UCSD-AML1 (cell line): ENCODE measurements around the gene GBA2.

ENCODE experiments used
- DNase-seq: peaks from one replicate; lab custom pipeline; 2025; ENCODE audit not compliant: unreplicated experiment; lab: John Stamatoyannopoulos, UW

The GBA2 gene

DNA sequence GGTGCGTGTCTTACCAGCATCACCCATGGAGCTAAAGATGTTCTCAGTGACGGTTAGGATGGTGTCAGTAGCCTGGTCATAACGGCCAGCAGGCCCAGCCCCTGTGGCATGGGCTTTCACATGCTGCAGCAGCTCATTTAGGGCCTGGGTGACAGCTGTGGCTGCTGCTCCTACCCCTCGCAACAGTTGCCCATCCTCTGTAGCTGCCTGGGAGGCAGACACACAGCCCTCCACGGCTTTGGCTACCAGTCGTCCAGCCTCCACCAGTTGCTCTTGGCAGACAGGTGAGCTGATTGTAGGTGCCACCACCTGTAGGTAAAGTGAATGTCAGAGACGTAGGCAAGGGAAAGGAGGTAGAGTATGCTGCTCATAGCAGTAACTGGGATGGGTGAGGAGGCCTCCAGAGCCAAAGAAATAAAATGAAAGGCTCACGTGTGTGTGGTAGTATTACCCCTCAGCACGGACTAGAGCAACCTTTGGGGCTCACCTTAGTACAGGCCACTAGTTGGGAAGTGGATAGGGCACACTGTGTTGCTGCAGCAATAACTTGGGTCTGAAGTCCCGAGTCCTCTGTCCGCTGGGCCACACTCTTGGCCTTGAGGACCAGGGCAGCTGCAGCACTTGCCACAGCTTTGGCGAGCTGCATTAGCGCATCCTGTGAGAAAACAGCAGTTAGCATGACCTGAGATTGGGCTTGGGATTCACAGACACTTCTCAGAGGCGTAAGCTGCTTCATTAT is 31.7 kb downstream of the GBA2 start:
- no peak for DNase-seq

DNA sequence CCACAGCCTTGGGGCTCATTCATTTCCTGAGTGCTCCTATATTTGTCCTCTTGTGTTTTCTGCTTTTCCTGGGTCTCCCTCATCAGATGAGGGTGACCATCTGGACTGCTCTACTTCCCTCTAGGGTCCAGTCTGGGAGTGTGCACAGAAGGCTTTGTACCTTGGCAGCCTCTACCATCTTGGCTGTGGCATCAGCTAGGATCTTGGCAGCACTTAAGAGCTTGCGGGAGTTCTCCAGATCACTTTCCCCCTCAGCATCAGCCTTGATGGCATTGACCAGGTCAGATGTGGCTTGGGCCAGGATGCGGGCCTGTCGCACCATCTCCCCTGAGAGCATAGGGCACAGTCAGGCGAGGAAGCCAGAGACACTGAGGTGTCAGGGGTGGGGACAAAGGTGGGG is 32.8 kb downstream of the GBA2 start:
- DNase-seq = no peak

DNA sequence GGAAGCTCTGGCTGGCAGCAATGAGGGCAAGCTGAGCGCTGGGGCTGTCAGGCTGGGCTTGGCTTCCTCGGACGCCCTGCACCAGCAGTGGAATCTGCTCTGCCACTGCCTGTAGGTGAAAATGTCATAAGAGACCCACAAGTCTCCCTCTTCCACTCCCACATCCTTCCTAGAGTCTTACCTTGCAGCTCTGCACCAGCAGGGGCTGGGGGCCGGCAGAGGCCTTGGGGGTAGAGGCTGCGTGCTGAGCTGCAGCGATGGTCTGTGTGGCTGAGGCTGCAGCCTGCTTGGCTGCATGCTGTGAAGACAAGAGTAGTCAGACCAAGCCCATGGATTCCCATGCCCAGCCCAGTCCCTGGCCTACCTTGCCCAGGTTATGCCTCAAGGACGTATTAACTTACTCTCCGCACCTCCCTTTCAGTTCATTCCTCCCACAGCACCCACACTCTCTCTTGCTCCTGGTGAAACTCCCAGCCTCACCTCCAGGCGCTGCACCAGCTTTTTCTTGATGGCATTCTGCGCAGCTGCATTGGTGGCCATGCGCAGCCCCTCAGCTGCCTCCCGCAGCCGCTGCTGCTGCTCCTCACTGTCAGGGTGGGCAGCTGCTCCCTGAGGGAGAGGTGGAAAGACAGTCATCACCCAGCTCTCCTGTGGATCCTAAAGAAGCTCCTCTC is 34.3 kb downstream of the GBA2 start:
- DNase-seq = no peak

DNA sequence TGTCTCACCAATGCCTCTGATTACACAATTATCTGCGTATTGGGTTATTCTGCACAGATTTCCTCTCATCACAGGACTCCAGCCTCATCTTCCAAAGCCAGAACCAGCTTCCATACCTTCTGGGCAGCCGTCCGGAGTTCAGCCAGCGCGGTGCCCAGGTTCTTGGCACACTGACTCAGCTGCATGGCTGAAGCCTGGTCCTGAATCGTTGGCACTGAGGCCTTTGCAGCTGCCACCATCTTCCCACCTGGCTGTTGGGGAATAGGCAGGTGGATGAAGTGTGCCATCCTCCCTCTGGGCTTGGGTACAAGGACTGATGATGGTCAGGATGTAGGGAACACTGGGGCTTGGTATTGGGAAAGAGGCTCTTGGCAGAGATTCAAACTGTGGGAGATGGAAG is 34.9 kb downstream of the GBA2 start:
- DNase-seq = no peak

DNA sequence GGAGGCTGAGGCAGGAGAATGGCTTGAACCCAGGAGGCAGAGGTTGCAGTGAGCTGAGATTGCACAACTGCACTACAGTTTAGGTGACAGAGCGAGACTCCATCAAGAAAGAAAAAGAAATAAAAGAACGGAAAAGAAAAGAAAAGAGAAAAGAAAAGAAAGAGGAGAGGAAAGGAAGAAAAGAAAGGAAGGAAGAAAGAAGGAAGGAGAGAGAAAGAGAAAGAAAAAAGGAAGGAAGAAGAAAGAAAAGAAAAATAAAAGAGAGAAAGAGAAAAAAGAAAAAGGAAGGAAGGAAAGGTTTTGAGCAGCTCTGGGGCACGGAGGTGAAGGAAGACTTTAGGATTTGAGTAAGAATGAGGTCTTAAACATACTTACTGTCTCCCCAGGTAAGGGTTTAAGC is 35.5 kb downstream of the GBA2 start:
- DNase-seq = no peak

DNA sequence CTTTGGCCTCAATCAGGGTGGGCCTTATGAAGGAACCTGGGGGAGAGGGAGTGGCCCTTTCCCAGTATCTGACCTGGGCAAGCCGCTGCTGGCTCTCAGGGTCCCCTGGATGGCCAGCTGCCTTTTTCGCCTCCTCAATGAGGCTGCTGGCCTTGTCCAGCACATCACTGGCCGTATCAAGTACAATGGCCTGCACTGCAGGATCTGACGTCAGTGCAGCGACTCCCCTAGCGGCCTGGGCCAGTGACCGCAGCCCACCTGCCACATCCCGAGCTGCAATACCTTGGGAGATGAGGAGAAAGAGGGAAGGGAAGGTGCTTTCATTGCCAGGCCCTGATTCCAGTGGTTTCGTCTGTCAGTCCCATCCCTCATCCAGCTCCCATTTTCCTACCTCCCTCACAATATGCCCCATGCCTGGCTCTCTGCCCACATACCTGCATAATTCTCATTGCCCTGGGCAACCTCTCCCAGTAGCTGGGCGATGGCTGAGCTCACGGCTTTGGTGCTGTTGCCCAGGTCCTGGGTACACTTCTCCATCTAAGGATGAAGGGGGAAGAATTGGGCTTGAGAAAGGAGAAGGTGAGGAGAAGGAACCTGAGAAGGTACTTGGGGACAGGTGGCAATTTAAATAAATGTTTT is 36.1 kb downstream of the GBA2 start:
- no peak for DNase-seq

DNA sequence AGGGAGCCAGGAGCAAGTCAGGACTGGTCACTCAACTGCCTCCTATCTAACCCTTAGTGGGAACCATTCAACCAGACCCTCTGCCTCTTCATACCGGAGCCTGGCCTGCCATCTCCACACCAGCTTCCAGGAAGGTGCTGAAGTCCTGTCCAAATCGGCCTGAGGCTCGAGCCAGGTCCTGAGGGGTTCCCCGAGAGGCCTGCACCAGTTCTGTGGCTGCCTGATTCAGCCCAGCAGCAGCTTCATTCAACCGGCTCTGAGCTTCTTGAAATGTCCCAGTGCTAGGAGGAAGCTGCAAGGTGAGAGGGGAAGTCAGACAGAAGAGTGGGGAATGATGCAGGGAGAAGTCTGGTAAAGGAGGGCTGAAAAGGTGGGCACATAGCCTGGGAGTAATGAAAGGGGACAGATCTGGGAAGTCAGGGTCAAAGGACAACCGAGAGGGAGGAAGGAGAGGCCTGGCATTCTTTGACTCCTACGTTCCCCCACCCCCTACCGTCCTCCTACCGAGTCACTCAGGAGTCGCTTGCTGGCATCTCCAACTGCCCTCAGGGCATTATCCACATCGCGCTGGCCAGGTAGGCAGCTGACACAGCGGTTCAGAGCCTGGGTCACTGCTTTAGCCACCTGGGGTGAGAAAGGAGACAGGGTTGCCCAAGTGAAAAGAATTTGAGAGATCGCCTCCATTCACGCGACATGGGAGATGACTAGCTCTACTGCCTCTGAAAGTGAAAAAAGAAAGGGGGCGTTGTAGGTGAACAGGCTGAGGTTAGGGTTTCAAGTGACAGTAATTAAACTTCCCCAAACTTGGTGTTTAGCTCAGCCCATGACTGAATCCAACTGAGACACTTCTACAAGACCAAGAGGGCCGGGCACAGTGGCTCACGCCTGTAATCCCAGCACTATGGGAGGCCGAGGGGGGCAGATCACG is 37.3 kb downstream of the GBA2 start:
- DNase-seq = no peak

DNA sequence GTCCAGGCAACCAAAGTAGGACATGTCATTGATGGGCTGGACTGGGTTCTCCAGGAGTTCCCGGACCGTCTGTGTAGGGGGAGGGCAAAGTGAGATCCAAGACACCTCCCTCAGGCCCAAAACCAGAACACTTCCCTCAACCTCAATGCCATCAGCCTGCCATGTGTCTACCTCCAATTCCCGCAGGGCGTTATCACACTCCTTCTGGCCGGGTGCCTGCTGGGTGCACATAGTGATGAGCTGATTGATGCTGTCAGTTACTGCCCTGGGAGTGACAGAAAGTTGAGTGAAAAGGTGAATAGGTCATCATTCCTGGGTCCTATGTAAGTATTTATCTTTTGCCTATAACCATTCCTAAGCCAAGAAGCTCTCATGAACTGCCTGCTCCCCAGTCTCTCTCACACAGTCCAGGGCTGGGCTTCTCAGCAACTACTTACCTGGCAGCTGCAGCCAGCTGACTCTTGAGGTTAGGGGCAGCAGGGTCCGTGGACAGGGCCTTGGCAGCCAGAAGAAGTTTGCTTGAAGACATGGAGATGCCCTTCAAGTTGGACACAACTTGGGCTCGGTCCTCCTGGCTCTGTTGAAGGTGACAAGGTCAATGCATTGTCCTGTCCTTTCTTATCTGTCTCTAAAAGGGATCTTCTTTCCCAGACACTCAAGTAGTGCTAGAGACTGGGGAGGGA is 38.1 kb downstream of the GBA2 start:
- no peak for DNase-seq

DNA sequence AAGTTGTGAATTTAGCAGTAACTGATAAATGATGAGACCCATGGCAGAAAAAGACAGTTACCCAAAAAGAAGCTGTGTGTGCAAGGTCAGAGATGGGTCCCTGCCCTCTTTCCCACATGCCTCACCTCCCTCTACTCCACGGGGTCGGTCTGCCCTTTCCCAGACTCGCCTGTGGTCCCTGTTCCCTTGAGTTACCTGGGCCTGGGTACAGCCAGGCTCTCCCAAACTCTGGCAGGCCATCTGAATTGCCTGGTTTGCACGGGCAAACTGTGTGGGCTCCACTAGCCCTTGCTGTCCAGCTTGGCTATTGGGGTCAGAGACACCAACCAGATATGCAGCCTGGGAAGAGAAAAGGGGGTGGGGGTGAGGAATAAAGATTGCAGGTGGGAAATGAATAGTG is 40.9 kb downstream of the GBA2 start:
- no peak for DNase-seq

DNA sequence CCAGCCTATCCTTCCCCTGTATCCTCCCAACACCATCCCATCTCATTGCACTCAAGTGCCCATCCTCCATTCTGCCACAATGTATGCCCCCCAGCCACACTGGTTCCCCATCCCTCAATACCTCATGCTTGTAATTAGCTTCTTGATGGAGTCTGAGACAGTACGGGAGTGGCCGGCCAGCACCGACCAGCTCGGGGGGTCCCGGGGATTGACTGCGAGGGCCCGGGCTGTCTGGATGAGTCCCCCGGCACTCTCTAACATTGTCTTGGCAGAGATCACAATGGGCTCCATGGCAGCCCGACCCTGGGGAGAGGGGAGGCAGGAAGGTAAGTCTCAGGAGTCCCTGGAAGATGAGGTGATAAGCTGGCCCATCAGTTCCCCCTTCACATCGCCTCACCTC is 42.1 kb downstream of the GBA2 start:
- no peak for DNase-seq

DNA sequence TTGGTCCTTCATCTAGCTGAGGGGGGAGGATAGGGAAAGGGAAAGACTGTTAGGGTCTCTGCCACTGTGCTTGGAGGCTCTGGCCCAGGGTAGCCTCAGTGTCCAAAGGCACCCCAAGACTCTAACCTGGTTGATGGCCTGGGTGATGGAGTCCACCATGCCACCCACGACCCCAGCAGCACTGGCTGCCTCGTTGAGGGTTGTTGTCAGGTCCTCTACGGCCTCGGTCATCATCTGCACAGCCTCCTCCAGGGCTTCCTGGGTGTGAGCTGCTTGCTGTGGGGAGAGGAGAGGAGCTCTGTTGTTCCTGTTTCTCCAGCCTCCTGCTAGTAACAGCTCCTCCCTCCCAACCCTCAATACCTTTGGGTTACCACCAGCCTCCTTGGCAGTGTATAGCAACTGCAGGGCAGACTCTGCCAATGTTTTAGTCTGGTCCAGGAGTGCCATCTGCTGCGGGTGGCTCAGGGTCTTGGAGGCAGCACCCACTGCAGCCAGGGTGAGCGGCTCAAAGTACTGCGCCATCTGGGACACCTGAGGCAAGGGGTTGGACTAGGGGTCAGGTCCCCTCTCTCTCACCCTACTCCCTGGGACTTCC is 43.1 kb downstream of the GBA2 start:
- no peak for DNase-seq

DNA sequence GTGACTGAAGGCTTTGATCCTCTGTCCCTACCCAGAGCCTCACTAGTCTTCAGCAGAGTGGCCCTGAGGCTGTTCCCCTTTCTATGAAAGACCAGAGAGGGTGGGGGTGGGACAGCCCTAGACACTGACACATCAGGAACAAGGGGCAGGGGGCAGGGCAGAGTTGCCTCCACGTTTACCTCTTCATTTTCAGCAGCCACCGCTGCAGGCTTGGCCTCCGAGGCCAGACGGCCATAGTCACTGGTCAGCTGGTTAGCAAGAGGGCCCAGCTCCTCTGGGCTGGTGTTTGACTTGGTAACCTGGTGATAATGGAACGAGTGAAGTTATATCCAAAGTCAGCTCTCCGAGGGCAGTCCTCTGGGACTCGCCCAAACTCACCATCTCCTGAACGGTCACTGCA is 43.7 kb downstream of the GBA2 start:
- no peak for DNase-seq

DNA sequence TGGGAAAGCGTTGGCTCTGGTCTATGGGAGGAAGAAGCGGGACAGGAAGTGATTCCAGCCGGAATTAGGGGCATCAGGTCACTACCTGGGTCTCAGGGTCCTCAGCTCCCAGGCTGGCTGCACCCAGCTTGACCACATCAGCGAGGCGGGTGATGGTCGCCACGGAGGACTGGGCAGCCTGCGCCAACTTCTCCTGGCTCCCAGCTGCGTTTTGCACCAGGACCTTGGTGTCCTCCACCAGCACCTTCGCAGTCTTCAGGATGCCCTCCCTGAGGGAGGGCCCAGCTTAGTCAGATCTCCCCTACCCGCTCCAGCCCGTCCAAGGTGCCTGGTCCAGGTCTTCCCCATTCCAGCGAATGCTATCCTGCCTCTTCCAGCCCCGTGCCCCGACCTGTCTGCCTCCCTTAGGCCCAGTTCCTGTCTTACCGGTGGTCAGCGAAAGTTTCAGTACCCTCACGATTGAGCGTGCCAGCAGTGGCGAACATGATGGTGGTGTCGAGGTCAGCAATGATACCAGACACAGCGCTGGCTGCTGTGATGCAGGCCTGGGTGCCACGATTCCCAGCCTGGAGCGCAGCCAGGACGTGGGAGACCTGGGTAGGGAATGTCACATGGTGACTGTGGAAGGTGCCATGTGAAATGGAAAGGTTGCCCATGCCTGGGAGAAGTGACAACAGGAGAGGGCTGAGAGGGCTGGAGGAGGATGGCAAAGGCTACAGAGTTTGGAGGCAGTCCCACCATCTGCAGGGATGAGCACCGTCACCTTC is 44.9 kb downstream of the GBA2 start:
- no peak for DNase-seq

DNA sequence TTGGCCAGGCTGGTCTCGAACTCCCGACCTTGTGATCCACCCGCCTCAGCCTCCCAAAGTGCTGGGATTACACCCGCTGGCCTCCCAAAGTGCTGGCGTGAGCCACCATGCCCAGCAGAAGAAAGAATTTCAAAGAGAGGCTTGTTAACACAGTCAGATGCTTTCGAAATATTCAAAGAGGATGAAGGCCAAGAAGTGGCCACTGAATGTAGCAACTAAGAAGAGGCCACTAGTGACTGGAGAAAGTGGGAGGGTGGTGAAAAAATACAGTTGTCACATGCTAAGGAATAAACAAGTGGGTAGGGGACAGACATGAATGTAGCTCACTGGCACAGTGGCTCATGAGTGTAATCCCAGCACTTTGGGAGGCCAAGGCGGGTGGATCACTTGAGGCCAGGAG is 46.3 kb downstream of the GBA2 start:
- no peak for DNase-seq

DNA sequence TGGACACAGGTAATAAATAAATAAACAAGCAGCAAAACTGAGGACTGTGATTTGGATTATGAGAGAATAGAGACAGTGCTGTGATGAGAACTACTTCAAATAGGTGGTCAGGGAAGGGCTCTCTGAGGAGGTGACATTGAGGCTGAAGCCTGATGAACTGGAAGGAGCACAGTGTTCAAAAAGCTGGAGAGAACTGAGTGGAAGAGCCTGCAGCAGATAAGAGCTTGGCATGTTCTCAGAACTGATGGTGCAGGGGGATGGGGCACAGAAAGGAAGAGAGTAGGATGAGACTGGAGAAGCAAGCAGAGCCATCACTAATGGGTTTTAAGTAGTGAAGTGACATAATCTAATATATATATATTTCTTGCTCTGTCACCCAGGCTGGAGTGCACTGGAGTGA is 48.1 kb downstream of the GBA2 start:
- no peak for DNase-seq

DNA sequence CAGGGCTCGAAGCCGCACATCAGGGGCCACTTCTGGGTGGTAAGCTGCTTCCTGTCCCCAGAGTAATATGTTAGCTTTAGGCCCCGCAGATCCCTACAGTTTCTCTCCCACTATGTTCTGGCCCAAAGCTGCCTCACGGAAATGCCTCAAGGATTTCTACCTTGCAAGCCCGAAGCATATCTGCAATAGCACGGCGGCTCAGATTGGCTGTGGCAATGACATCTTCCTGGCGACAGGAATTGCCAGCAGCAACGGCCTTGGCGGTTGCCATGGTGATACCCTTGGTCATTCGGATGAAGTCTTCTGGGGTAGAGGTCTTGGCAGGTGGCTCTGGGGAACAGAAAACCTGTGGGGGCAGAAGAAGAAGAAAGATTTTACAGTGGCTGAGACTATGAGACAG is 49.0 kb downstream of the GBA2 start:
- no peak for DNase-seq

DNA sequence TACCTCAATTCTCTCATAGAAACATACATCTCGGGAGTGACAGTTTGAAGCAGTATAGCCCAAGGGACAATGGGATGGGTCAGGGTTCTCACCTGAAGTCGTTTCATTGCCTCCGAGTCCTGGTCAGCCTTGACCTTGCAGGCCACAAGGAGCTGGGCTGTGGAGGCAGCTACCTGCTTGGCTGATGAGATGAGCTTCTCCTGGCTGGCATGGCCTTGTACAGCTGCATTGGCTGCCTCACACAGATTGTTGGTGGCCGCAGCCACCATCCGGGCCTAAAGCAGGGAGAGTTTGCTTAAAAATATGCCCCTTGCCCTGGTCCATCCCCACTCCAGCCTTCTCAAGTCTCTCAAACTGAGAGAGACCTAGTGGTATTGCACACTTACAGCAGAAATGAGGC is 50.8 kb downstream of the GBA2 start:
- no peak for DNase-seq

DNA sequence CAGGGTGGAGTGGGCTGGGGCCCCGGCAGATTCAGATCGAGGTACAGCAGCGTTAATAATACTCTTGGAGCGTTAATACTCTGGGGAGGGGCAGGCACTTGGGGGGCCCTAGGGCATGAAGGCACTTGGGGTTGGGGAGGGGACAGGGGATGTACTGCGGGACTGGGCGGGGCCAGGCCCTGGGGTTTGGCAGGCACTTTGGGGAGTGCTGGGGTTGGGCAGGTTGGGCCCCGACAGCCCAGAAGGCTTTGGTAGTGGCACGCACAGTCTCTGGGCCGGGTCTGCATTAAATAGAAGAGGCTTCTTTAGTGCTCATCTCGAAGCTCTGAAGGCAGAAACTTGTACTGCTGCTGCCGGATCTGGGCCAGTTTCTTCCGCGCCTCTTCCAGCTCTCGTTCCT is 51.5 kb downstream of the GBA2 start:
- DNase-seq = no peak

DNA sequence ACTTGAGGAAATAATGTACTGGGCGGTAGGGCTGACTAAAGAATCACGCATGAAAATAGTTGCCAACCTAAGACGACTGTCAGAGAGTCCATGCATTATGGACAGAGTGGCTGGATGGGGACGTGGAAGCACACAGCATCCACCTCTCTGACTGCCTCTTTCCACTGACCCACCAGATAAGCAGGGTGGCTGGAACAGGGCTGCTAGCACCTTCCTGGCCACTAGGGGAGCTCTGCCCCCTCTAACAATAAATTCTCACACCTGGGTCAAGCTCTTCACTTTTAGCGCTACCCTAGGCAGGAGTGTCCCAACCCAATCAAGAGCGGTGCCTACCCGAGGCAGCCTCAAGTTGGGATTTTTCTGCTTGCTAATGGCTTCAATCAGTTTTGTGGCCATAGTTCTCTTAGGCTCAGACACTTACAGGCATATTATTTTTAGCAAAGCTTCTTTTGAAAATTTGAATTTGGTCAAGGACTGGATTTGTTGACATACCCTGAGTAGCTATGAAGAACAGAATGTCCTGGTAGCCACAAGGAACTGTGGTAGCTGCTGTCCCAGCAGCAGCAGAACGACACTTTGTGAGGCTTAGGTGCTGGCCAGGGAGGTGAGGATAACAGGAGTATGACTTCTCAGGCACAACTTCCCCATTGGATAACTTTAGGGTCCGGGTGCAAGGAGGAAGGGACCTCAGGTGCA is 52.4 kb downstream of the GBA2 start:
- peak; percentile 52 for DNase-seq
